ENCODE results near the gene PDP2. TPM values are rescaled to one million over a fixed set of nuclear protein-coding genes. Genes with fewer than 3 reads are reported as not detected.

Gene PDP2
- total and polyA plus RNA-seq, 10 of the 15 experiments (the other 5 are each of a cell fraction or from before 2014, with no cell fraction given), result 1.9 to 31.1 (median 6.2) TPM

- in situ Hi-C loops (cut with MboI), result no loop called here
- Histone ChIP-seq H3K4me2 (ENCODE audit: control insufficient read depth, insufficient read depth) (0 out of 2 replicates have a peak overlapping the region, but pooled peaks have one; percentile 9), H3K36me3 (ENCODE audit: control insufficient read depth in 2 of 2, insufficient read depth in 2 of 2, low read length in 1 of 2) (no peaks in the 10 kb centered on the region), H3K9me3 (replicated peaks; ENCODE audit: control insufficient read depth, insufficient read depth, low read length) (no peaks in the 10 kb centered on the region), H3K27ac (ENCODE audit: control insufficient read depth, insufficient read depth) (peak overlapping the region; percentile 24; the same call in 1 of the 2 replicates), H3K4me3 (no peak overlapping the region), H3K4me1 (ENCODE audit: control insufficient read depth, insufficient read depth, low read length) (peaks cover 29% of the 10 kb centered on the region), H3K79me2 (ENCODE audit: control insufficient read depth, insufficient read depth, low read length) (no peaks in the 10 kb centered on the region), H2AFZ (ENCODE audit: control insufficient read depth, low read depth, low read length) (no peak overlapping the region), H3K9ac (ENCODE audit: control insufficient read depth, insufficient read depth, low read length) (no peak overlapping the region), H4K20me1 (ENCODE audit: control insufficient read depth, insufficient read depth) (no peaks in the 10 kb centered on the region), H3K27me3 (replicated peaks in 1 of 2; ENCODE audit: control insufficient read depth in 2 of 2, insufficient read depth in 2 of 2, low read length in 1 of 2) (no peaks in the 10 kb centered on the region; a peak in 2 of 4 replicates)
- ATAC-seq, result peak; percentile 54
- no peak for FAIRE-seq
- ChIA-PET CTCF (interaction anchor here (1.0 to 6.7 kb wide), 8 partner anchors 10 to 318 kb away, joined by 3 to 77 read pairs (median 5); partner anchors contain the start of gene NAE1), RAD21 (ENCODE audit: unreplicated experiment) (interaction anchor here (0.5 to 1.6 kb wide), 3 partner anchors 32 to 319 kb away, joined by 3 to 4 read pairs (median 3); partner anchors contain the start of gene PDP2), POLR2A (interaction anchor here (1.1 kb wide), 1 partner anchor 9 kb away, joined by 3 read pairs; no protein-coding TSS in a partner anchor), SMC1A (ENCODE audit: uncharacterized antibody, unreplicated experiment) (interaction anchor here (1.1 kb wide), 1 partner anchor 32 kb away, joined by 3 read pairs; no protein-coding TSS in a partner anchor)
- BruUV-seq (replicated peaks), result no TSS peak
- no peak for DNase-seq (ENCODE audit: low read depth, low spot score)
- intact Hi-C loops (cut with micrococcal nuclease; ENCODE audit: unreplicated experiment), result loop anchor here (5.0 kb wide), 1 partner anchor 175 kb away; the partner anchor contains the start of gene DYNC1LI2
- TF ChIP-seq LARP7 (IDR thresholded peaks at IDR 0.05) (no peak), NR2F1 (conservative IDR thresholded peaks at IDR 0.05) (peak; percentile 42; the same call in 1 of the 2 replicates), STAT1 (conservative IDR thresholded peaks at IDR 0.05) (no peak), ZSCAN29 (IDR thresholded peaks at IDR 0.05) (no peak), EP300 (IDR thresholded peaks at IDR 0.05; ENCODE audit: borderline replicate concordance in 1 of 2, control insufficient read depth in 1 of 2, low read depth in 2 of 2, low read length in 2 of 2) (0 out of 4 replicates have a peak, but pooled peaks of 1 of the 2 experiments have one; percentile 13), SUZ12 (IDR thresholded peaks at IDR 0.05; ENCODE audit: unreplicated experiment) (no peak), MXI1 (IDR thresholded peaks at IDR 0.05; ENCODE audit: low read depth, low read length) (no peak), SREBF1 (IDR thresholded peaks at IDR 0.05; ENCODE audit: low read length) (no peak), POU2F2 (IDR thresholded peaks at IDR 0.05; ENCODE audit: borderline replicate concordance, low read depth, low read length) (peak; percentile 55; the same call in 1 of the 3 replicates), PAX5 (IDR thresholded peaks at IDR 0.05; ENCODE audit: borderline replicate concordance, low read depth, low read length) (peak; percentile 19; the same call in 1 of the 2 replicates), FOXK2 (IDR thresholded peaks at IDR 0.05) (no peak), NFXL1 (IDR thresholded peaks at IDR 0.05; ENCODE audit: borderline replicate concordance) (no peak), RUNX3 (IDR thresholded peaks at IDR 0.05; ENCODE audit: low read length) (peak; percentile 73), IKZF2 (IDR thresholded peaks at IDR 0.05) (peak; percentile 45 to 53; a peak in 3 of 4 replicates), IKZF1 (conservative IDR thresholded peaks at IDR 0.05) (peak; percentile 63), SRF (IDR thresholded peaks at IDR 0.05; ENCODE audit: low read depth in 2 of 2, low read length in 2 of 2) (no peak), RAD21 (IDR thresholded peaks at IDR 0.05; ENCODE audit: insufficient read depth, low read depth, low read length) (no peak), E2F4 (IDR thresholded peaks at IDR 0.05; ENCODE audit: low read depth, low read length) (no peak)
- TF ChIP-seq, protein P1, sequence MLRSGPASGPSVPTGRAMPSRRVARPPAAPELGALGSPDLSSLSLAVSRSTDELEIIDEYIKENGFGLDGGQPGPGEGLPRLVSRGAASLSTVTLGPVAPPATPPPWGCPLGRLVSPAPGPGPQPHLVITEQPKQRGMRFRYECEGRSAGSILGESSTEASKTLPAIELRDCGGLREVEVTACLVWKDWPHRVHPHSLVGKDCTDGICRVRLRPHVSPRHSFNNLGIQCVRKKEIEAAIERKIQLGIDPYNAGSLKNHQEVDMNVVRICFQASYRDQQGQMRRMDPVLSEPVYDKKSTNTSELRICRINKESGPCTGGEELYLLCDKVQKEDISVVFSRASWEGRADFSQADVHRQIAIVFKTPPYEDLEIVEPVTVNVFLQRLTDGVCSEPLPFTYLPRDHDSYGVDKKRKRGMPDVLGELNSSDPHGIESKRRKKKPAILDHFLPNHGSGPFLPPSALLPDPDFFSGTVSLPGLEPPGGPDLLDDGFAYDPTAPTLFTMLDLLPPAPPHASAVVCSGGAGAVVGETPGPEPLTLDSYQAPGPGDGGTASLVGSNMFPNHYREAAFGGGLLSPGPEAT (IDR thresholded peaks at IDR 0.05; ENCODE audit: low read depth), result 0 out of 2 replicates have a peak, but pooled peaks have one; percentile 18
- TF ChIP-seq, protein P2, sequence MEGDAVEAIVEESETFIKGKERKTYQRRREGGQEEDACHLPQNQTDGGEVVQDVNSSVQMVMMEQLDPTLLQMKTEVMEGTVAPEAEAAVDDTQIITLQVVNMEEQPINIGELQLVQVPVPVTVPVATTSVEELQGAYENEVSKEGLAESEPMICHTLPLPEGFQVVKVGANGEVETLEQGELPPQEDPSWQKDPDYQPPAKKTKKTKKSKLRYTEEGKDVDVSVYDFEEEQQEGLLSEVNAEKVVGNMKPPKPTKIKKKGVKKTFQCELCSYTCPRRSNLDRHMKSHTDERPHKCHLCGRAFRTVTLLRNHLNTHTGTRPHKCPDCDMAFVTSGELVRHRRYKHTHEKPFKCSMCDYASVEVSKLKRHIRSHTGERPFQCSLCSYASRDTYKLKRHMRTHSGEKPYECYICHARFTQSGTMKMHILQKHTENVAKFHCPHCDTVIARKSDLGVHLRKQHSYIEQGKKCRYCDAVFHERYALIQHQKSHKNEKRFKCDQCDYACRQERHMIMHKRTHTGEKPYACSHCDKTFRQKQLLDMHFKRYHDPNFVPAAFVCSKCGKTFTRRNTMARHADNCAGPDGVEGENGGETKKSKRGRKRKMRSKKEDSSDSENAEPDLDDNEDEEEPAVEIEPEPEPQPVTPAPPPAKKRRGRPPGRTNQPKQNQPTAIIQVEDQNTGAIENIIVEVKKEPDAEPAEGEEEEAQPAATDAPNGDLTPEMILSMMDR (IDR thresholded peaks at IDR 0.05 in 2 of 3, conservative IDR thresholded peaks at IDR 0.05 in 1 of 3; ENCODE audit: control insufficient read depth in 2 of 3, extremely low read depth in 1 of 3, insufficient read depth in 1 of 3, low read depth in 3 of 3, low read length in 3 of 3), result 0 out of 6 replicates have a peak, but pooled peaks of 1 of the 3 experiments have one; percentile 1
- 26% methylated on average over 3 of the region's 3 CpGs for WGBS (ENCODE audit: insufficient coverage, insufficient replicate concordance, low lambda C conversion rate, missing lambda C conversion rate)
Observed at GRCh38 chr16:66926961-66927436, 46.7 kb downstream of the PDP2 start.

Data from GM12878 (cell line).